Measurements from ENCODE around the gene KCNQ1.

- TF ChIP-seq CTCF (IDR thresholded peaks at IDR 0.05; ENCODE audit: insufficient read depth, low read length, poor library complexity, severe bottlenecking) (no peak), EZH2phosphoT487 (conservative IDR thresholded peaks at IDR 0.05; ENCODE audit: low read length) (no peak)
Measured at GRCh38 chr11:2571598-2572281, 126.9 kb downstream of the KCNQ1 start.
